ENCODE data around the gene MYPN. TPM values are rescaled to one million over a fixed set of nuclear protein-coding genes. Genes with fewer than 3 reads are reported as not detected.
A peak's percentile ranks its signal among the peaks of the same experiment; 100 is the strongest.

Gene MYPN
- total and polyA plus RNA-seq, 2 experiments from 2014 or later = not detected

- no peaks in the 10 kb centered on the region for H3K9me2 ChIP-seq (ENCODE audit: insufficient read depth)
- H3K4me3 Mint-ChIP-seq = no peak overlapping the region
- DNase-seq (ENCODE audit: low spot score) = no peak
- H3K4me1 Mint-ChIP-seq = peaks cover 8% of the 10 kb centered on the region
- H3K36me3 Mint-ChIP-seq (ENCODE audit: low read depth) = no peaks in the 10 kb centered on the region
- H3K4me2 ChIP-seq = no peak overlapping the region
- no peaks in the 10 kb centered on the region for H3K79me2 ChIP-seq (replicated peaks; ENCODE audit: insufficient read depth)
- H3K27me3 Mint-ChIP-seq (ENCODE audit: insufficient read depth, low read depth, poor library complexity) = peaks cover under 1% of the 10 kb centered on the region
- H3K4me3 ChIP-seq = no peak overlapping the region
- H3K27me3 ChIP-seq (ENCODE audit: insufficient read depth) = no peaks in the 10 kb centered on the region
- ATAC-seq = no peak
- no peak overlapping the region for H2AFZ ChIP-seq
- H3K27ac Mint-ChIP-seq = no peak overlapping the region
- H3K27ac ChIP-seq (ENCODE audit: low read depth) = no peak overlapping the region
- H3K36me3 ChIP-seq (ENCODE audit: insufficient read depth) = no peaks in the 10 kb centered on the region
- TF ChIP-seq CREB1 (CRISPR knock-in tag; IDR thresholded peaks at IDR 0.05; ENCODE audit: low read depth) = no peak
- no peak for TF ChIP-seq POLR2AphosphoS5 (IDR thresholded peaks at IDR 0.05; ENCODE audit: low read depth)
- no peak for TF ChIP-seq EZH2 (IDR thresholded peaks at IDR 0.05; ENCODE audit: low read depth, unreplicated experiment)
- no peak for TF ChIP-seq EZH2phosphoT487 (IDR thresholded peaks at IDR 0.05; ENCODE audit: unreplicated experiment)
- TF ChIP-seq ZNF331 (CRISPR knock-in tag; IDR thresholded peaks at IDR 0.05; ENCODE audit: low read depth) = no peak
- no peak for TF ChIP-seq NANOG (IDR thresholded peaks at IDR 0.05; ENCODE audit: borderline replicate concordance)
- TF ChIP-seq REST (IDR thresholded peaks at IDR 0.05; ENCODE audit: unreplicated experiment) = no peak
- no peak for TF ChIP-seq STAT1 (IDR thresholded peaks at IDR 0.05; ENCODE audit: unreplicated experiment)
- no peaks in the 10 kb centered on the region for H3K4me1 ChIP-seq (ENCODE audit: insufficient read depth)
- H3F3A ChIP-seq (replicated peaks; ENCODE audit: low read depth) = no peaks in the 10 kb centered on the region
- no peaks in the 10 kb centered on the region for H4K20me1 ChIP-seq (replicated peaks; ENCODE audit: insufficient read depth)
- H3K9me3 Mint-ChIP-seq = no peaks in the 10 kb centered on the region
Measured at GRCh38 chr10:68135362-68135761, 26.1 kb downstream of the MYPN start.

GRCh38 chr10:68135922-68136792 is 26.9 kb downstream of the MYPN start:
- ATAC-seq (peak; percentile 41; the same call in 2 of the 3 replicates), DNase-seq (ENCODE audit: low spot score) (peak; percentile 24)
- Histone ChIP-seq H3K9me2 (ENCODE audit: insufficient read depth) (no peaks in the 10 kb centered on the region), H2AFZ (no peak overlapping the region), H3F3A (replicated peaks; ENCODE audit: low read depth) (no peaks in the 10 kb centered on the region), H3K27ac (ENCODE audit: low read depth) (no peak overlapping the region), H3K4me3 (no peak overlapping the region), H3K4me1 (ENCODE audit: insufficient read depth) (no peaks in the 10 kb centered on the region), H4K20me1 (replicated peaks; ENCODE audit: insufficient read depth) (no peaks in the 10 kb centered on the region), H3K27me3 (ENCODE audit: insufficient read depth) (no peaks in the 10 kb centered on the region), H3K36me3 (ENCODE audit: insufficient read depth) (no peaks in the 10 kb centered on the region), H3K79me2 (replicated peaks; ENCODE audit: insufficient read depth) (no peaks in the 10 kb centered on the region), H3K4me2 (no peak overlapping the region)
- Mint-ChIP-seq H3K9me3 (no peaks in the 10 kb centered on the region), H3K36me3 (ENCODE audit: low read depth) (no peaks in the 10 kb centered on the region), H3K4me3 (no peak overlapping the region), H3K27me3 (ENCODE audit: insufficient read depth, low read depth, poor library complexity) (peaks cover 1% of the 10 kb centered on the region), H3K27ac (no peak overlapping the region), H3K4me1 (peaks cover 8% of the 10 kb centered on the region)
- no peak for TF ChIP-seq ETS1 (IDR thresholded peaks at IDR 0.05)
